WTC11 (cell line): ENCODE results near the gene OSBPL7. TPM values are rescaled to one million over a fixed set of nuclear protein-coding genes. Genes with fewer than 3 reads are reported as not detected.

Experiments used
- AR ChIP-seq: fragments of 250-450 bp; sonication (Bioruptor Pico); IDR thresholded peaks from 2 replicates; pipeline ENCODE4 v1.9.0; 2021; ENCODE audit warnings: mild to moderate bottlenecking
- ATF6 ChIP-seq: sonication (generic); formaldehyde crosslinking; IDR thresholded peaks from 2 replicates; pipeline ENCODE4 v1.8.1; 2023; ENCODE audit warnings: mild to moderate bottlenecking, missing genetic modification reagents
- CREB1 ChIP-seq: sonication (generic); formaldehyde crosslinking; IDR thresholded peaks from 2 replicates; pipeline ENCODE4 v1.8.0; 2023; ENCODE audit warnings: mild to moderate bottlenecking, missing genetic modification reagents
- E2F4 ChIP-seq: sonication (generic); formaldehyde crosslinking; IDR thresholded peaks from 2 replicates; pipeline ENCODE4 v1.8.1; 2022; ENCODE audit warnings: low read depth, mild to moderate bottlenecking, moderate library complexity, missing genetic modification reagents, borderline replicate concordance
- ELF4 ChIP-seq: sonication (generic); formaldehyde crosslinking; IDR thresholded peaks from 2 replicates; pipeline ENCODE4 v1.8.1; 2022; ENCODE audit warnings: low read depth, mild to moderate bottlenecking, moderate library complexity, missing genetic modification reagents
- EMX1 ChIP-seq: fragments of 250-450 bp; sonication (Bioruptor Pico); IDR thresholded peaks from 2 replicates; pipeline ENCODE4 v1.8.0; 2021; ENCODE audit warnings: mild to moderate bottlenecking
- ETV6 ChIP-seq: sonication (generic); formaldehyde crosslinking; IDR thresholded peaks from 2 replicates; pipeline ENCODE4 v1.8.1; 2022; ENCODE audit warnings: mild to moderate bottlenecking, missing genetic modification reagents
- FOXK1 ChIP-seq: sonication (generic); formaldehyde crosslinking; IDR thresholded peaks from 2 replicates; pipeline ENCODE4 v1.8.0; 2022; ENCODE audit warnings: mild to moderate bottlenecking, moderate library complexity, missing genetic modification reagents
- FOXP1 ChIP-seq: sonication (generic); formaldehyde crosslinking; IDR thresholded peaks from 2 replicates; pipeline ENCODE4 v1.8.0; 2022; ENCODE audit warnings: missing genetic modification reagents, mild to moderate bottlenecking, moderate library complexity, borderline replicate concordance
- JAZF1 ChIP-seq: fragments of 250-450 bp; sonication (Bioruptor Pico); IDR thresholded peaks from 2 replicates; pipeline ENCODE4 v1.9.0; 2021; ENCODE audit warnings: moderate library complexity, mild to moderate bottlenecking, inconsistent platforms
- OVOL2 ChIP-seq: fragments of 250-450 bp; sonication (Bioruptor Pico); IDR thresholded peaks from 2 replicates; pipeline ENCODE4 v1.9.0; 2021; ENCODE audit warnings: mild to moderate bottlenecking, borderline replicate concordance
- RORB ChIP-seq: fragments of 250-450 bp; sonication (Bioruptor Pico); IDR thresholded peaks from 2 replicates; pipeline ENCODE4 v1.9.0; 2021; ENCODE audit warnings: mild to moderate bottlenecking
- TCF7 ChIP-seq: sonication (generic); formaldehyde crosslinking; IDR thresholded peaks from 2 replicates; pipeline ENCODE4 v1.8.0; 2022; ENCODE audit warnings: mild to moderate bottlenecking, low read depth, missing genetic modification reagents, moderate library complexity
- TP53 ChIP-seq: sonication (generic); formaldehyde crosslinking; IDR thresholded peaks from 2 replicates; pipeline ENCODE4 v1.8.1; 2023; ENCODE audit warnings: mild to moderate bottlenecking, missing genetic modification reagents
- USF1 ChIP-seq: sonication (generic); formaldehyde crosslinking; IDR thresholded peaks from 2 replicates; pipeline ENCODE4 v1.8.0; 2022; ENCODE audit warnings: mild to moderate bottlenecking, missing genetic modification reagents
- ZNF232 ChIP-seq: sonication (generic); formaldehyde crosslinking; IDR thresholded peaks from 2 replicates; pipeline ENCODE4 v1.8.0; 2022; ENCODE audit warnings: mild to moderate bottlenecking, missing genetic modification reagents
- ZNF263 ChIP-seq: sonication (generic); formaldehyde crosslinking; IDR thresholded peaks from 2 replicates; pipeline ENCODE4 v1.8.1; 2022; ENCODE audit warnings: low read depth, mild to moderate bottlenecking, moderate library complexity, missing genetic modification reagents
- ZNF317 ChIP-seq: sonication (generic); formaldehyde crosslinking; IDR thresholded peaks from 2 replicates; pipeline ENCODE4 v1.8.1; 2023; ENCODE audit warnings: low read depth, mild to moderate bottlenecking, moderate library complexity, missing genetic modification reagents, borderline replicate concordance
- ZNF416 ChIP-seq: fragments of 250-450 bp; sonication (Bioruptor Pico); IDR thresholded peaks from 2 replicates; pipeline ENCODE4 v1.9.0; 2021; ENCODE audit warnings: mild to moderate bottlenecking, inconsistent platforms
- ZNF423 ChIP-seq: fragments of 250-450 bp; sonication (Bioruptor Pico); IDR thresholded peaks from 2 replicates; pipeline ENCODE4 v2.1.2; 2022; ENCODE audit warnings: mild to moderate bottlenecking, moderate library complexity
- ZNF532 ChIP-seq: fragments of 250-450 bp; sonication (Bioruptor Pico); IDR thresholded peaks from 2 replicates; pipeline ENCODE4 v1.9.0; 2021; ENCODE audit warnings: mild to moderate bottlenecking, borderline replicate concordance
- total RNA-seq: library from RNA; stranded (reverse); gene quantifications from 3 replicates; pipeline ENCODE4 v1.2.3, GENCODE V29; 2021
- TF ChIP-seq, protein P1 (sequence below): sonication (generic); formaldehyde crosslinking; IDR thresholded peaks from 2 replicates; pipeline ENCODE4 v1.8.1; 2022; ENCODE audit warnings: low read depth, missing genetic modification reagents, borderline replicate concordance
- TF ChIP-seq, protein P2 (sequence below): sonication (generic); formaldehyde crosslinking; IDR thresholded peaks from 2 replicates; pipeline ENCODE4 v1.8.1; 2023; ENCODE audit warnings: mild to moderate bottlenecking, missing genetic modification reagents, moderate library complexity
- TF ChIP-seq, protein P3 (sequence below): fragments of 200-600 bp; IDR thresholded peaks from 2 replicates; pipeline ENCODE4 v1.8.0; 2022; ENCODE audit warnings: antibody characterized with exemption

The OSBPL7 gene
- total RNA-seq, 1 experiment from 2014 or later: 13.5 TPM

GRCh38 chr17:47840742-47841487 is 19.3 kb upstream of the OSBPL7 start, which contains the start of gene SCRN2 (continued):
- TF ChIP-seq TCF7 (CRISPR knock-in tag): no peak
- 0 out of 2 replicates have a peak, but pooled peaks have one; percentile 31 for TF ChIP-seq FOXK1 (CRISPR knock-in tag)
- TF ChIP-seq, protein P1, sequence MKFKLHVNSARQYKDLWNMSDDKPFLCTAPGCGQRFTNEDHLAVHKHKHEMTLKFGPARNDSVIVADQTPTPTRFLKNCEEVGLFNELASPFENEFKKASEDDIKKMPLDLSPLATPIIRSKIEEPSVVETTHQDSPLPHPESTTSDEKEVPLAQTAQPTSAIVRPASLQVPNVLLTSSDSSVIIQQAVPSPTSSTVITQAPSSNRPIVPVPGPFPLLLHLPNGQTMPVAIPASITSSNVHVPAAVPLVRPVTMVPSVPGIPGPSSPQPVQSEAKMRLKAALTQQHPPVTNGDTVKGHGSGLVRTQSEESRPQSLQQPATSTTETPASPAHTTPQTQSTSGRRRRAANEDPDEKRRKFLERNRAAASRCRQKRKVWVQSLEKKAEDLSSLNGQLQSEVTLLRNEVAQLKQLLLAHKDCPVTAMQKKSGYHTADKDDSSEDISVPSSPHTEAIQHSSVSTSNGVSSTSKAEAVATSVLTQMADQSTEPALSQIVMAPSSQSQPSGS (CRISPR knock-in tag): no peak
- no peak for TF ChIP-seq TP53 (CRISPR knock-in tag)
- TF ChIP-seq ZNF532: no peak
- no peak for TF ChIP-seq ZNF263 (CRISPR knock-in tag)
- TF ChIP-seq ZNF317: no peak
- TF ChIP-seq ETV6: no peak
- TF ChIP-seq ZNF416: no peak
- peak; percentile 94 for TF ChIP-seq ZNF423 (CRISPR knock-in tag)
- no peak for TF ChIP-seq EMX1 (CRISPR knock-in tag)
- TF ChIP-seq CREB1 (CRISPR knock-in tag): no peak
- TF ChIP-seq ATF6: no peak
- TF ChIP-seq RORB (CRISPR knock-in tag): no peak
- TF ChIP-seq FOXP1 (CRISPR knock-in tag): peak; percentile 48; the same call in 1 of the 2 replicates
- TF ChIP-seq ELF4 (CRISPR knock-in tag): 0 out of 2 replicates have a peak, but pooled peaks have one; percentile 52
- TF ChIP-seq, protein P2, sequence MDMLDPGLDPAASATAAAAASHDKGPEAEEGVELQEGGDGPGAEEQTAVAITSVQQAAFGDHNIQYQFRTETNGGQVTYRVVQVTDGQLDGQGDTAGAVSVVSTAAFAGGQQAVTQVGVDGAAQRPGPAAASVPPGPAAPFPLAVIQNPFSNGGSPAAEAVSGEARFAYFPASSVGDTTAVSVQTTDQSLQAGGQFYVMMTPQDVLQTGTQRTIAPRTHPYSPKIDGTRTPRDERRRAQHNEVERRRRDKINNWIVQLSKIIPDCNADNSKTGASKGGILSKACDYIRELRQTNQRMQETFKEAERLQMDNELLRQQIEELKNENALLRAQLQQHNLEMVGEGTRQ (CRISPR knock-in tag): peak; percentile 80
- TF ChIP-seq, protein P3, sequence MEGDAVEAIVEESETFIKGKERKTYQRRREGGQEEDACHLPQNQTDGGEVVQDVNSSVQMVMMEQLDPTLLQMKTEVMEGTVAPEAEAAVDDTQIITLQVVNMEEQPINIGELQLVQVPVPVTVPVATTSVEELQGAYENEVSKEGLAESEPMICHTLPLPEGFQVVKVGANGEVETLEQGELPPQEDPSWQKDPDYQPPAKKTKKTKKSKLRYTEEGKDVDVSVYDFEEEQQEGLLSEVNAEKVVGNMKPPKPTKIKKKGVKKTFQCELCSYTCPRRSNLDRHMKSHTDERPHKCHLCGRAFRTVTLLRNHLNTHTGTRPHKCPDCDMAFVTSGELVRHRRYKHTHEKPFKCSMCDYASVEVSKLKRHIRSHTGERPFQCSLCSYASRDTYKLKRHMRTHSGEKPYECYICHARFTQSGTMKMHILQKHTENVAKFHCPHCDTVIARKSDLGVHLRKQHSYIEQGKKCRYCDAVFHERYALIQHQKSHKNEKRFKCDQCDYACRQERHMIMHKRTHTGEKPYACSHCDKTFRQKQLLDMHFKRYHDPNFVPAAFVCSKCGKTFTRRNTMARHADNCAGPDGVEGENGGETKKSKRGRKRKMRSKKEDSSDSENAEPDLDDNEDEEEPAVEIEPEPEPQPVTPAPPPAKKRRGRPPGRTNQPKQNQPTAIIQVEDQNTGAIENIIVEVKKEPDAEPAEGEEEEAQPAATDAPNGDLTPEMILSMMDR: peak; percentile 87
- peak; percentile 84 for TF ChIP-seq USF1 (CRISPR knock-in tag)
- TF ChIP-seq JAZF1 (CRISPR knock-in tag): no peak
- no peak for TF ChIP-seq E2F4 (CRISPR knock-in tag)
- TF ChIP-seq AR (CRISPR knock-in tag): no peak
- TF ChIP-seq OVOL2 (CRISPR knock-in tag): no peak
- TF ChIP-seq ZNF232 (CRISPR knock-in tag): no peak
